ENCODE measurements around the gene AKAP9.

DNA sequence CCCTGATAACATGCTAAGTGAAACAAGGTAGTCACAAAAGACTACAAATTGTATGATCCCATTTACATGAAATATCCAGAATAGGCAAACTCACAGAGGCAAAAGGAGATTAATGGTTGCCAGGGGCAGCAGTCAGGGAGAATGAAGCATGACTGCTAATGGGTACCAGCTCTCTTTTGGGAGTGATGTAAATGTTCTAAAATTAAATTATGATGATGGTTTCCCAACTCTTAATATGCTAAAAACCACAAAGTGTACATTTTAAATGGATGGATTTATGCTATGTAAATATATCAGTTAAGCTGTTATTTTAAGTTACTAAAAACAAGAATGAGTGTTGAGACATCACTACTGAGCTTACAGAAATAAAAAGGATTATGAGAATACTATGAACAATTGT lies 181.0 kb downstream of the AKAP9 start:
- TF ChIP-seq POLR2A (IDR thresholded peaks at IDR 0.05) (no peak), EP300 (IDR thresholded peaks at IDR 0.05) (no peak)
- TF ChIP-seq, protein P1, sequence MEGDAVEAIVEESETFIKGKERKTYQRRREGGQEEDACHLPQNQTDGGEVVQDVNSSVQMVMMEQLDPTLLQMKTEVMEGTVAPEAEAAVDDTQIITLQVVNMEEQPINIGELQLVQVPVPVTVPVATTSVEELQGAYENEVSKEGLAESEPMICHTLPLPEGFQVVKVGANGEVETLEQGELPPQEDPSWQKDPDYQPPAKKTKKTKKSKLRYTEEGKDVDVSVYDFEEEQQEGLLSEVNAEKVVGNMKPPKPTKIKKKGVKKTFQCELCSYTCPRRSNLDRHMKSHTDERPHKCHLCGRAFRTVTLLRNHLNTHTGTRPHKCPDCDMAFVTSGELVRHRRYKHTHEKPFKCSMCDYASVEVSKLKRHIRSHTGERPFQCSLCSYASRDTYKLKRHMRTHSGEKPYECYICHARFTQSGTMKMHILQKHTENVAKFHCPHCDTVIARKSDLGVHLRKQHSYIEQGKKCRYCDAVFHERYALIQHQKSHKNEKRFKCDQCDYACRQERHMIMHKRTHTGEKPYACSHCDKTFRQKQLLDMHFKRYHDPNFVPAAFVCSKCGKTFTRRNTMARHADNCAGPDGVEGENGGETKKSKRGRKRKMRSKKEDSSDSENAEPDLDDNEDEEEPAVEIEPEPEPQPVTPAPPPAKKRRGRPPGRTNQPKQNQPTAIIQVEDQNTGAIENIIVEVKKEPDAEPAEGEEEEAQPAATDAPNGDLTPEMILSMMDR (IDR thresholded peaks at IDR 0.05) = no peak

All from suprapubic skin (tissue), 3 donors.